HUES48 (cell line): ENCODE measurements around the gene FIBCD1.

ENCODE experiments used
- H3K27ac ChIP-seq: one replicate; pipeline ENCODE4 v1.7.0; 2013; ENCODE audit warnings: low read depth, low read length, inconsistent platforms
- H3K27me3 ChIP-seq: 2 replicates; pipeline ENCODE4 v1.6.1; 2013; ENCODE audit warnings: mild to moderate bottlenecking, low read length; ENCODE audit not compliant: control insufficient read depth, insufficient read depth
- H3K36me3 ChIP-seq: 2 replicates; pipeline ENCODE4 v1.6.1; 2013; ENCODE audit warnings: low read length; ENCODE audit not compliant: control insufficient read depth, insufficient read depth
- H3K4me1 ChIP-seq: 2 replicates; pipeline ENCODE4 v1.6.1; 2013; ENCODE audit warnings: mild to moderate bottlenecking, low read length; ENCODE audit not compliant: control insufficient read depth, insufficient read depth
- H3K4me3 ChIP-seq: 2 replicates; pipeline ENCODE4 v1.5.1; 2013; ENCODE audit warnings: mild to moderate bottlenecking, low read depth, low read length
- H3K9ac ChIP-seq: 2 replicates; pipeline ENCODE4 v1.6.1; 2013; ENCODE audit warnings: mild to moderate bottlenecking, low read depth, low read length, moderate library complexity
- H3K9me3 ChIP-seq: 2 replicates; pipeline ENCODE4 v1.6.1; 2013; ENCODE audit warnings: low read length; ENCODE audit not compliant: control insufficient read depth, insufficient read depth

Gene FIBCD1

GRCh38 chr9:130982636-130983358 lies 43.8 kb upstream of the FIBCD1 start:
- no peaks in the 10 kb centered on the region for H3K4me1 ChIP-seq
- no peaks in the 10 kb centered on the region for H3K27me3 ChIP-seq
- no peak overlapping the region for H3K9ac ChIP-seq
- no peaks in the 10 kb centered on the region for H3K9me3 ChIP-seq
- H3K36me3 ChIP-seq, result no peaks in the 10 kb centered on the region
- no peak overlapping the region for H3K4me3 ChIP-seq
- no peak overlapping the region for H3K27ac ChIP-seq

DNA sequence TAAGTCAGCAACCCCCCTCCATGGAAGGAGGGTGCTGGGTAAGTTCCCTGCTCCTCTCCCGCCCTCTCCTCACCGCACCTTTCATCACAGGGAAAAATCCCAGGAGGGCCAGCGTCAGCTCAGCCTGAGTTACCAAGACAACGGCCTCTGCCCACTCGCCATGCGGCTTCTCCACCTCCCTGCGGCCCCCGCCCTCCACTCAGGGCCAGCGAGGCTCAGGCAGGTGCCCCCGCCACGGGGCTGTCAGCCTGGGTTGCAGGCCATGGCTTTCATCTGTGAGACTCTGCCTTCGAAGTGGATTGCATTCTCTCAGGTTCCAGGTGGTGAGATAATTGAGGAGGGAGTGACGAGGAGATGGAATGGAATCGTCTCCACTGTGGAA lies 42.7 kb upstream of the FIBCD1 start:
- Histone ChIP-seq H3K9me3 (no peaks in the 10 kb centered on the region), H3K36me3 (no peaks in the 10 kb centered on the region), H3K27me3 (no peaks in the 10 kb centered on the region), H3K4me1 (no peaks in the 10 kb centered on the region), H3K27ac (no peak overlapping the region), H3K4me3 (no peak overlapping the region), H3K9ac (no peak overlapping the region)

GRCh38 chr9:130981002-130981755 lies 42.1 kb upstream of the FIBCD1 start:
- no peak overlapping the region for H3K27ac ChIP-seq
- no peaks in the 10 kb centered on the region for H3K9me3 ChIP-seq
- H3K27me3 ChIP-seq, result no peaks in the 10 kb centered on the region
- H3K9ac ChIP-seq, result no peak overlapping the region
- H3K36me3 ChIP-seq, result no peaks in the 10 kb centered on the region
- no peak overlapping the region for H3K4me3 ChIP-seq
- no peaks in the 10 kb centered on the region for H3K4me1 ChIP-seq

GRCh38 chr9:130980526-130980925 lies 41.5 kb upstream of the FIBCD1 start:
- Histone ChIP-seq H3K9me3 (no peaks in the 10 kb centered on the region), H3K4me1 (no peaks in the 10 kb centered on the region), H3K27ac (no peak overlapping the region), H3K9ac (no peak overlapping the region), H3K36me3 (no peaks in the 10 kb centered on the region), H3K27me3 (no peaks in the 10 kb centered on the region), H3K4me3 (no peak overlapping the region)

DNA sequence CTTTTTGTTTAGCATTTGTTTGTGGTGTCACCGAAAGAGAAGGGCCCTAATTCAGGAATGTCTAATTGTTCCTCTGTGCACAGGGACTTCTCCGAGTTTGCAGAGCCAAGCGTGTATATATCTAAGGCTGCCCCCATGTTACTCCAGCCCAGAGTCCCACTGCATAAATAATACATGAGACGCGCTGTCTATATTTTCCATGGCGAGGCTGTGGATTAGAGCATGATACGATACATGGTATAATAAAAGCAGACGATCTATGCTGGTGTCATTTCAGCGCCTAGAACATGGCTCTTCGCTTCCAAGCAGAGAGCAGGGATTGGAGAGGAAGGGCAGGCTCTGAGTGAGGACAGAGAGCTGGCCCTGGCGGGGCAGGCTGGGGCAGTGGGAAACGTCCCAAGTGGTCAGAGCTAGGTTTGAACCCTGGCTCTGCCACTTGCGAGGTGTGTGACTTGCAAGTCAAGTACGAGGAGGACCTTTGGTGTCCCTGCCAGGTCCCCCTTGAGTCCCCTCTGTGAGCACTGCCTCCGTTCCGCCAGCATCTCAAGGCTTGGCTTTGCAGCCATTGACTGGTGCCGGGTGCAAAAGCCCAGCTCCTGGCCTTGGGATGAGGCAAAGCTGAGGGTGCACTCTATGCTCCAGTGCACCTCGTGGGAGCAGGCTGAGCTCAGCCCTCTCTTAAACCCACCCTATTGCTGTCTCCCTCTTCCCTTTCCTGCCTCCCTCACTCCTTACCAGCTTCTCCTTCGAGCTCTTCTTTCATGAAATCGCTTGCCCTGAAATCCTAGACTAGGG lies 40.7 kb upstream of the FIBCD1 start:
- H3K9me3 ChIP-seq, result no peaks in the 10 kb centered on the region
- H3K9ac ChIP-seq, result no peak overlapping the region
- H3K27ac ChIP-seq, result no peak overlapping the region
- no peaks in the 10 kb centered on the region for H3K36me3 ChIP-seq
- no peaks in the 10 kb centered on the region for H3K4me1 ChIP-seq
- H3K4me3 ChIP-seq, result no peak overlapping the region
- no peaks in the 10 kb centered on the region for H3K27me3 ChIP-seq

DNA sequence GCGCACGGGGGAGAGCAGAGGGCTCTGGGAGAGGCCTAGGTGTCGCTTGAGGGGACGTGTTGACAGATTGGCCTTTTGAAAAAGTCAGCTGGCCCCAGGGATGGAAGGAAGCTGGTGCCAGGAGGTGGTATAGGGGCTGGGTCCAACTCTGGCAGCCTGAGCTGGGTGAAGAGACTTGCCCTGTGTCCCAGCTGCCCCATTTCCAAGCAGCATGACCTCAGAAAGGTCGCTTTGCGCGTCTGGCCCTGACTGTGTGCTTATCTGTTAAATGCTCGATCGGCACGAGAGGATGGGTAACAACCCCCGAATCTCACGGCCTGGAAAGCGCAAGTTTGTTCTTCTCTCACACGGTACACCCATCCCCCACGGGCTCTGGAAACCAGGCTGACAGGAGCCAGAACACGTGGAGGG lies 38.8 kb upstream of the FIBCD1 start:
- no peak overlapping the region for H3K27ac ChIP-seq
- H3K9me3 ChIP-seq, result no peaks in the 10 kb centered on the region
- no peaks in the 10 kb centered on the region for H3K27me3 ChIP-seq
- no peak overlapping the region for H3K9ac ChIP-seq
- H3K36me3 ChIP-seq, result no peaks in the 10 kb centered on the region
- no peaks in the 10 kb centered on the region for H3K4me1 ChIP-seq
- H3K4me3 ChIP-seq, result no peak overlapping the region

- Histone ChIP-seq H3K4me1 (no peaks in the 10 kb centered on the region), H3K9ac (no peak overlapping the region), H3K4me3 (no peak overlapping the region), H3K27me3 (no peaks in the 10 kb centered on the region), H3K27ac (no peak overlapping the region), H3K9me3 (no peaks in the 10 kb centered on the region), H3K36me3 (no peaks in the 10 kb centered on the region)
Measured at GRCh38 chr9:130975932-130976841, 37.1 kb upstream of the FIBCD1 start.

- Histone ChIP-seq H3K4me1 (no peaks in the 10 kb centered on the region), H3K36me3 (no peaks in the 10 kb centered on the region), H3K27ac (no peak overlapping the region), H3K27me3 (no peaks in the 10 kb centered on the region), H3K9me3 (no peaks in the 10 kb centered on the region), H3K9ac (no peak overlapping the region), H3K4me3 (no peak overlapping the region)
Measured at GRCh38 chr9:130975156-130975555, 36.1 kb upstream of the FIBCD1 start.

GRCh38 chr9:130974697-130975096 lies 35.6 kb upstream of the FIBCD1 start:
- Histone ChIP-seq H3K27me3 (no peaks in the 10 kb centered on the region), H3K36me3 (no peaks in the 10 kb centered on the region), H3K9me3 (no peaks in the 10 kb centered on the region), H3K4me1 (no peaks in the 10 kb centered on the region), H3K27ac (no peak overlapping the region), H3K9ac (no peak overlapping the region), H3K4me3 (no peak overlapping the region)

- no peaks in the 10 kb centered on the region for H3K9me3 ChIP-seq
- H3K36me3 ChIP-seq, result no peaks in the 10 kb centered on the region
- no peak overlapping the region for H3K27ac ChIP-seq
- no peaks in the 10 kb centered on the region for H3K27me3 ChIP-seq
- H3K4me1 ChIP-seq, result no peaks in the 10 kb centered on the region
- no peak overlapping the region for H3K9ac ChIP-seq
- H3K4me3 ChIP-seq, result no peak overlapping the region
Measured at GRCh38 chr9:130973686-130974281, 34.7 kb upstream of the FIBCD1 start.
